ENCODE results near the gene FOXJ3. TPM values are rescaled to one million over a fixed set of nuclear protein-coding genes. Genes with fewer than 3 reads are reported as not detected.

The FOXJ3 gene
- total and polyA plus RNA-seq, 2 of the 8 experiments (the other 6 are each of a cell fraction or from before 2014, with no cell fraction given), result 48.6 to 51.9 TPM

- TF ChIP-seq, protein P1, sequence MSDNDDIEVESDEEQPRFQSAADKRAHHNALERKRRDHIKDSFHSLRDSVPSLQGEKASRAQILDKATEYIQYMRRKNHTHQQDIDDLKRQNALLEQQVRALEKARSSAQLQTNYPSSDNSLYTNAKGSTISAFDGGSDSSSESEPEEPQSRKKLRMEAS (IDR thresholded peaks at IDR 0.05), result no peak
- no peak for TF ChIP-seq TEAD4 (IDR thresholded peaks at IDR 0.05; ENCODE audit: low read depth, low read length)
Observed at GRCh38 chr1:42364089-42364488, 29.1 kb upstream of the FOXJ3 start (continued).

Measured in H1 (cell line).